Gastroesophageal sphincter (tissue), 4 donors: ENCODE measurements around the gene ZNF410. TPM values are rescaled to one million over a fixed set of nuclear protein-coding genes. Genes with fewer than 3 reads are reported as not detected.
"Not testable (repeated sequence)": the region's sequence is repeated elsewhere in the genome, so short reads cannot be mapped to it uniquely, and the experiment has no call there.

ENCODE experiments used
- ATAC-seq: fragments of 150-250 bp; one replicate; pipeline ENCODE4 v1.9.1; 2016; ENCODE audit warnings: mild to moderate bottlenecking, moderate library complexity
- H3K27ac ChIP-seq, 4 donors: fragments of 200-600 bp; sonication (generic) in 3 of 4; 1 replicate in 3 of 4; 2 replicates in 1 of 4; pipeline ENCODE4 v1.5.1; 2016 to 2019
- H3K27me3 ChIP-seq: fragments of 200-600 bp; sonication (generic); one replicate; pipeline ENCODE4 v1.5.1; 2019
- H3K36me3 ChIP-seq, 2 donors: fragments of 200-600 bp; sonication (generic); one replicate each; pipeline ENCODE4 v1.5.1; 2019; ENCODE audit warnings: control low read depth in 1 of 2
- H3K4me1 ChIP-seq, 3 donors: fragments of 200-600 bp; sonication (generic); 1 replicate in 2 of 3; 2 replicates in 1 of 3; pipeline ENCODE4 v1.5.1; 2016 to 2019; ENCODE audit warnings: control low read depth in 2 of 3
- H3K4me3 ChIP-seq, 2 donors: fragments of 200-600 bp; sonication (generic); one replicate each; pipeline ENCODE4 v1.5.1; 2019; ENCODE audit warnings: mild to moderate bottlenecking in 1 of 2, moderate library complexity in 1 of 2
- H3K9me3 ChIP-seq, 3 donors: fragments of 200-600 bp; sonication (generic); one replicate each; pipeline ENCODE4 v1.5.1; 2017 to 2019; ENCODE audit warnings: control low read depth in 2 of 3
- EP300 ChIP-seq: sonication (generic); formaldehyde crosslinking; IDR thresholded peaks from one replicate; pipeline ENCODE4 v1.6.1; 2017; ENCODE audit warnings: antibody characterized with exemption, mild to moderate bottlenecking
- POLR2A ChIP-seq, 2 donors: fragments of 450-650 bp; IDR thresholded peaks; one replicate each; pipeline ENCODE4 v1.6.1; 2017; ENCODE audit warnings: antibody characterized with exemption in 2 of 2, mild to moderate bottlenecking in 2 of 2, moderate library complexity in 1 of 2
- POLR2AphosphoS5 ChIP-seq: sonication (generic); formaldehyde crosslinking; IDR thresholded peaks from one replicate; pipeline ENCODE4 v1.6.1; 2017; ENCODE audit warnings: antibody characterized with exemption
- WGBS, 2 donors: methylation state at CpG; one replicate each; pipeline ENCODE4 v1.1.5; 2018; ENCODE audit warnings: low coverage in 1 of 2; 5-methylcytosine and 5-hydroxymethylcytosine counted together
- total RNA-seq, 4 donors: library from RNA; depleted of rRNA; stranded (reverse); fragments of >200 nt; gene quantifications; one replicate each; pipeline ENCODE4 v1.1.0, GENCODE V29; 2016
- TF ChIP-seq, protein P1 (sequence below), 4 experiments: fragments of 200-600 bp in 2 of 4; fragments of 450-650 bp in 2 of 4; sonication (generic) in 1 of 4; IDR thresholded peaks; one replicate each; pipeline ENCODE4 v1.5.1; 2017 to 2019; ENCODE audit warnings: antibody characterized with exemption in 4 of 4, mild to moderate bottlenecking in 2 of 4, moderate library complexity in 2 of 4

Gene ZNF410
- total RNA-seq, 4 donors from 2014 or later, result 41.7 to 62.3 (median 52.5) TPM

- peaks cover 8 to 99% of the 10 kb centered on the region in 2 donors for H3K36me3 ChIP-seq
- ATAC-seq, result no peak
These were observed 23.0 kb downstream of the ZNF410 start for GRCh38 chr14:73909681-73910080.

GRCh38 chr14:73913256-73913655 is 26.6 kb downstream of the ZNF410 start:
- no peak overlapping the region for H3K4me3 ChIP-seq
- peaks cover 0 to 5% (median 0%) of the 10 kb centered on the region in 3 donors for H3K9me3 ChIP-seq
- TF ChIP-seq POLR2AphosphoS5 (no peak), POLR2A (IDR thresholded peaks at IDR 0.05) (no peak), EP300 (no peak)
- TF ChIP-seq, protein P1, sequence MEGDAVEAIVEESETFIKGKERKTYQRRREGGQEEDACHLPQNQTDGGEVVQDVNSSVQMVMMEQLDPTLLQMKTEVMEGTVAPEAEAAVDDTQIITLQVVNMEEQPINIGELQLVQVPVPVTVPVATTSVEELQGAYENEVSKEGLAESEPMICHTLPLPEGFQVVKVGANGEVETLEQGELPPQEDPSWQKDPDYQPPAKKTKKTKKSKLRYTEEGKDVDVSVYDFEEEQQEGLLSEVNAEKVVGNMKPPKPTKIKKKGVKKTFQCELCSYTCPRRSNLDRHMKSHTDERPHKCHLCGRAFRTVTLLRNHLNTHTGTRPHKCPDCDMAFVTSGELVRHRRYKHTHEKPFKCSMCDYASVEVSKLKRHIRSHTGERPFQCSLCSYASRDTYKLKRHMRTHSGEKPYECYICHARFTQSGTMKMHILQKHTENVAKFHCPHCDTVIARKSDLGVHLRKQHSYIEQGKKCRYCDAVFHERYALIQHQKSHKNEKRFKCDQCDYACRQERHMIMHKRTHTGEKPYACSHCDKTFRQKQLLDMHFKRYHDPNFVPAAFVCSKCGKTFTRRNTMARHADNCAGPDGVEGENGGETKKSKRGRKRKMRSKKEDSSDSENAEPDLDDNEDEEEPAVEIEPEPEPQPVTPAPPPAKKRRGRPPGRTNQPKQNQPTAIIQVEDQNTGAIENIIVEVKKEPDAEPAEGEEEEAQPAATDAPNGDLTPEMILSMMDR (IDR thresholded peaks at IDR 0.05), result no peak
- H3K4me1 ChIP-seq, result peaks cover 0 to 16% (median 0%) of the 10 kb centered on the region in 3 donors
- peaks cover 0 to 92% of the 10 kb centered on the region in 2 donors for H3K36me3 ChIP-seq
- 35 to 42% methylated on average over 3 of the region's 3 CpGs for WGBS, 2 donors
- no peak for ATAC-seq
- H3K27me3 ChIP-seq, result no peaks in the 10 kb centered on the region
- H3K27ac ChIP-seq, result no peak overlapping the region

More at GRCh38 chr14:73909681-73910080, 23.0 kb downstream of the ZNF410 start:
- no peak overlapping the region for H3K27ac ChIP-seq
- TF ChIP-seq EP300 (no peak), POLR2AphosphoS5 (no peak), POLR2A (IDR thresholded peaks at IDR 0.05) (no peak)
- TF ChIP-seq, protein P1 (IDR thresholded peaks at IDR 0.05), result no peak
- H3K4me1 ChIP-seq, result peaks cover 0 to 10% (median 0%) of the 10 kb centered on the region in 3 donors
- H3K4me3 ChIP-seq, result no peak overlapping the region
- H3K27me3 ChIP-seq, result no peaks in the 10 kb centered on the region
- peaks cover 0 to 5% (median 0%) of the 10 kb centered on the region in 3 donors for H3K9me3 ChIP-seq
- 69 to 100% methylated on average over 1 of the region's 1 CpG for WGBS, 2 donors

DNA sequence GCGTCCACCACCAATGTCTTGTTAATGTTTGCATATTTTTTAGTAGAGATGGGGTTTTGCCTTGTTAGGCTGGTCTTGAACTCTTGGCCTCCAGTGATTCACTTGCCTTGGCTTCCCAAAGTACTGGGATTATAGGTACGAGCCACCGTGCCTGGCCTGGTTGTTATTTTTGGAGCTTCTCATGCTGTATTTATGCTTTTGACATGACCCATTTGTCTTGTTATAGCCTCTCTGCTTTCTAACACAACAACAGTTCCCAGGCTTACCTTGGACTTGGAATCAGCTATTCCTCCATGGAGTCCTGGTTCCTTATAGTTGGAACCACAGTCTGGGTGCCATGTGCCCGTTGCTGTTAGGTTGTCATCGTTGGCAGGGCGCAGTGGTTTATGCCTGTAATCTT is 29.7 kb downstream of the ZNF410 start:
- TF ChIP-seq POLR2A (IDR thresholded peaks at IDR 0.05) (no peak), POLR2AphosphoS5 (no peak), EP300 (no peak)
- TF ChIP-seq, protein P1 (IDR thresholded peaks at IDR 0.05), result no peak
- H3K36me3 ChIP-seq, result peaks cover 0 to 92% of the 10 kb centered on the region in 2 donors
- peaks cover 0 to 16% (median 0%) of the 10 kb centered on the region in 3 donors for H3K4me1 ChIP-seq
- H3K9me3 ChIP-seq, result peaks cover 0 to 5% (median 0%) of the 10 kb centered on the region in 3 donors
- no peak overlapping the region for H3K27ac ChIP-seq
- no peaks in the 10 kb centered on the region for H3K27me3 ChIP-seq
- 13 to 46% methylated on average over 2 to 3 of the region's 6 CpGs for WGBS, 2 donors
- ATAC-seq, result no peak
- no peak overlapping the region for H3K4me3 ChIP-seq

DNA sequence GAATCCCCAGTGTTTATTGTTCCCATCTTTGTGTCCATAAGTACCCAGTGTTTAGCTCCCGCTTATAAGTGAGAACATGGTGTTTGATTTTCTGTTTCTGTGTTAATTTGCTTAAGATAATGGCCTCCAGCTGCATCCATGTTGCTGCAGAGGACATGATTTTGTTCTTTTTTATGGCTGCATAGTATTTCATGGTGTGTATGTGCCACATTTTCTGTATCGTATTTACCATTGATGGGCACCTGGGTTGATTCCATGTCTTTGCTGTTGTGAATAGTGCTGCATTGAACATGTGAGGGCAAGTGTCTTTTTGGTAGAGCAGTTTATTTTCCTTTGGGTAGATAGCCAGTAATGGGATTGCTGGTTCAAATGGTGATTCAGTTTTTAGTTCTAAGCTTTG is 32.8 kb downstream of the ZNF410 start:
- not testable (repeated sequence) for ATAC-seq, H3K27ac ChIP-seq, H3K4me1 ChIP-seq, H3K9me3 ChIP-seq, H3K27me3 ChIP-seq, H3K4me3 ChIP-seq
- WGBS, 2 donors, result 96 to 100% methylated on average over 2 of the region's 2 CpGs
- H3K36me3 ChIP-seq, result peaks cover 13 to 92% of the 10 kb centered on the region in 2 donors

GRCh38 chr14:73924337-73924736 is 37.7 kb downstream of the ZNF410 start:
- TF ChIP-seq POLR2A (IDR thresholded peaks at IDR 0.05), result no peak
- no peak for TF ChIP-seq EP300
- TF ChIP-seq, protein P1 (IDR thresholded peaks at IDR 0.05), result no peak
- TF ChIP-seq POLR2AphosphoS5, result no peak
- Histone ChIP-seq H3K27ac (no peak overlapping the region), H3K36me3 (peaks cover 13 to 100% of the 10 kb centered on the region in 2 donors), H3K27me3 (no peaks in the 10 kb centered on the region), H3K4me1 (no peaks in the 10 kb centered on the region), H3K9me3 (no peaks in the 10 kb centered on the region), H3K4me3 (no peak overlapping the region)
- ATAC-seq, result no peak
- 64 to 100% methylated on average over 1 to 4 of the region's 5 CpGs for WGBS, 2 donors
